ENCODE measurements around the gene SH3RF1.

SH3RF1 gene

GRCh38 chr4:169212981-169213380 is 57.8 kb downstream of the SH3RF1 start:
- H3K4me3 ChIP-seq (ENCODE audit: low read depth, low read length): no peak overlapping the region
- in situ Hi-C loops (cut with HindIII; ENCODE audit: low sequenced_read_pairs): no loop called here
- no peak for TF ChIP-seq CTCF (IDR thresholded peaks at IDR 0.05; ENCODE audit: low read depth, low read length, missing control alignments)
- DNase-seq (ENCODE audit: low read depth): no peak

DNA sequence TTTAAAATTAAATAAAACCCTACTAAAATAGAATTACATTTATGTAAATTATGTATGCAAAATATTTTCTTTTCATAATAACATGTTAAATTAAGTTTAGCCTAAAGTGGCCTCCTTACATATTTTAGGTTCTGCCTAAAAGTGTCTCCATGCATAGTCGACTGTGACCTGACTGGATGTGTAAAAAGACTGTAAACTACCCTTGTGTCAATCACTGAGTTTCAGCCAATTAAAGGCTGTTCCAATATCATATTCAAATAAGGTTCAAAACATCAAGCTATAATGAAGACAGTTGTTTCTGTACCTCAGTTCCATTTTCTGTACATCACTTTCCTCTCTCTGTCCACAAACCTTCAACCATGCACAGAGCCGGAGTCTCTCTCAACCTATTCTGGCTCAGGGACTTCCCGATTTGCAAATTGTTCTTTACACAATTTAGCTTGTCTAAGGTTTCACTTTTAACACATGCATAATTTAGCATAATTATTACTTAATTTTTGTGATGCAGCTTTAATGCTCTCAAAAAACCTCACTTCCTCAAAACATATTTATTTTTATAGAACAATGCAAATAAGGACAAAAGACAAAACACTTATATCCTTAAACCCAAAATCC is 60.1 kb downstream of the SH3RF1 start:
- in situ Hi-C loops (cut with HindIII; ENCODE audit: low sequenced_read_pairs): no loop called here
- DNase-seq (ENCODE audit: low read depth): no peak
- H3K4me3 ChIP-seq (ENCODE audit: low read depth, low read length): no peak overlapping the region
- no peak for TF ChIP-seq CTCF (IDR thresholded peaks at IDR 0.05; ENCODE audit: low read depth, low read length, missing control alignments)

GRCh38 chr4:169209388-169209883 is 61.3 kb downstream of the SH3RF1 start:
- no peak overlapping the region for H3K4me3 ChIP-seq (ENCODE audit: low read depth, low read length)
- in situ Hi-C loops (cut with HindIII; ENCODE audit: low sequenced_read_pairs): no loop called here
- no peak for TF ChIP-seq CTCF (IDR thresholded peaks at IDR 0.05; ENCODE audit: low read depth, low read length, missing control alignments)
- no peak for DNase-seq (ENCODE audit: low read depth)

DNA sequence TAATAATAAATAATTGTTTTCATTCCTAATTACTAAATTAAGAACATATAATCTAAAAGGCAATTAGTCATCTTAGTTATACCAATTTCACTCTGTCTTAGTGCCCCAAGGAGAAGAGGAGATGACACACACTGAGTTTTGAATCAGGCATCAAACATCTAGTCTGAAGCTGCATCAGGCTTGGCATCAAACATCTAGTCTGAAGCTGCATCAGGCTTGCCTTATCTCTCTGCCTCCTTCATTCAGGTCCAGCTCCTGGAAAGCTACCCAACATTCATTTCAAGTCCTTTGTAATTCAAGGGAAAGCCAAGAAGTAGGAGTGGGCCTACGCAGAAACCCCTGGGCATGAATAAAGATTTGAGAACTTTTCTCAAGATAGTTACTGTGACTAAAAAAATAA is 62.2 kb downstream of the SH3RF1 start:
- H3K4me3 ChIP-seq (ENCODE audit: low read depth, low read length): no peak overlapping the region
- DNase-seq (ENCODE audit: low read depth): no peak
- in situ Hi-C loops (cut with HindIII; ENCODE audit: low sequenced_read_pairs): no loop called here
- no peak for TF ChIP-seq CTCF (IDR thresholded peaks at IDR 0.05; ENCODE audit: low read depth, low read length, missing control alignments)

DNA sequence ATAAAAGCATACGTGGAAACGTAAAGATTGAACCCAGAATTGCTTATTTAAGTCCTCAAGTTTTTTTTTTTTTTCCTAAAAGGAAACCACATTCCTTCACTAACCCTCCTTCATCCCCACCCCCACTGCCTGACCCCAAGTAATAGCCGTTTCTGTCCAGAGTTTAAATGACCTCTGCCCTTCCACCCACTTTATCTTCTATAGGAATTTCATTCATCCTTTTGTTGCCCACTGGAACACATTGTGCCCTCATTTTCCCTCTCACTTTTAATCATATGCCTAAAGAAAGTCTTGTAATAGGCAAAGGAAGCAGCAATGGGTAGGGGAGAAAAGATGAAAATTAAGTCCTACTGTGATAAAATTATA is 62.7 kb downstream of the SH3RF1 start:
- TF ChIP-seq CTCF (IDR thresholded peaks at IDR 0.05; ENCODE audit: low read depth, low read length, missing control alignments): no peak
- DNase-seq (ENCODE audit: low read depth): no peak
- H3K4me3 ChIP-seq (ENCODE audit: low read depth, low read length): no peak overlapping the region
- in situ Hi-C loops (cut with HindIII; ENCODE audit: low sequenced_read_pairs): no loop called here

- DNase-seq (ENCODE audit: low read depth): peak; percentile 31
- in situ Hi-C loops (cut with HindIII; ENCODE audit: low sequenced_read_pairs): no loop called here
- TF ChIP-seq CTCF (IDR thresholded peaks at IDR 0.05; ENCODE audit: low read depth, low read length, missing control alignments): no peak
- H3K4me3 ChIP-seq (ENCODE audit: low read depth, low read length): no peak overlapping the region
These were observed 63.2 kb downstream of the SH3RF1 start for GRCh38 chr4:169207436-169208089.
